ENCODE results near the gene MARK3.
"Not testable (repeated sequence)": the region's sequence is repeated elsewhere in the genome, so short reads cannot be mapped to it uniquely, and the experiment has no call there.

The MARK3 gene

DNA sequence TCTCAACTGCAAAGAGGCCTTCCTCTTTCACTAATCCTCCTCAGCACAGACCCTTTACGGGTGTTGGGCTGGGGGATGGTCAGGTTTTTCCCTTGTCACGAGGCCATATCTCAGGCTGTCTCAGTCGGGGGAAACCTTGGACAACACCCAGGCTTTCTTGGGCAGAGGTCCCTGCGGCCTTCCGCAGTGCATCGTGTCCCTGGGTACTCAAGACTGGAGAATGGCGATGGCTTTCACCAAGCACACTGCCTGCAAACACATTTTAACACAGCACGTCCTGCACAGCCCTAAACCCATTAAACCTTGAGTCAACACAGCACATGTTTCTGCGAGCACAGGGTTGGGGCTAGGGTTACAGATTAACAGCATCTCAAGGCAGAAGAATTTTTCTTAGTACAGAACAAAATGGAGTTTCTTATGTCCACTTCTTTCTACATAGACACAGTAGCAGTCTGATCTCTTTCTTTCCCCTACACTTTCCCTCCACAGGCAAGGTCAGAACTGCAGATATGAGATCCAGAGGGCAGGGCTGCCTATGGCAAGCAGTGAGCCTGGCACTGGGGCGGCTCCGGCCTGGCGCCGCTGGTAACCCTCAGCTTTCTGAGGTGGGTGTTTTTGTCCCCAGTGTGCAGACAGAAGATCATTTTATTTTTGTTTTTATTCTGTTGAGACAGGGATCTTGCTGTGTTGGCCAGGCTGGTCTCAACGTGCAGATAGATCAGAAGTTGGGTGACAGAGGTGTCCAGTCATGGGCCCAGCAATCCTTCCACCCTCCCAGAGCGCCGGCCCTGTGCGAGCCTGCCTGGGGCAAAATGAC is 140.4 kb downstream of the MARK3 start:
- DNase-seq (ENCODE audit: low read depth, low spot score) = not testable (repeated sequence)

DNA sequence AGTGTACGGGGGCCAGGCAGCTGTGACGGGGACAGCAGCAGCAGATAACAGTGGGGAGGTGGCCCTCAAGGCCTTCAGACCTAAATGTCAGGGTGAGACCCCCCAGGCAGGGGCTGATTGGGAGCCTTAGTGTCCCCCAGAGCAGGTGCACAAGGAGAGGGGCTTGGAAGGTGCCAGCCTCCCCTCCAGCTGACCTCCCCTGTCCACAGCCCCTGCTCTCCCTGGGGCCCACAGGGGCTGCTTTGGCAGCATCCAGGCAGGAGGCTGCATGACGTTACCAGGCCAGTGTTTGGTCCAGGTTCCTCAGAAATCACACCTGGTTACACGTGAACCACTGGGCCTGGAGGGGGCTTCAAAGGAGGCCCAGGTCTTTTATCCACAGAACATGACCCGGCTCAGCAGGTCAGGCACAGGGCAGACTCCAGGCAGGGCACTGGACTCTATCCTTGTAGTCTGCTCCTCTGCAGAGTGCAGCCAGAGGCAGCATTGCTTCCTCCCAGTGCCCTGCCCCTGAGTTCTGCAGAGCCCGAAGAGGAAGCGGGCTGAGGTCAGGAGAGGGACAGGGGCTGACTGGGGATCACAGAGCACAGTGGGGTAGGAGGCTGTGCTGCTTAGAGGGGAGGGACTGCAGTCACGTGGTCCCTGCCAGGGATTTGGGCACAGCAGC is 141.2 kb downstream of the MARK3 start:
- DNase-seq (ENCODE audit: low read depth, low spot score) = no peak

DNA sequence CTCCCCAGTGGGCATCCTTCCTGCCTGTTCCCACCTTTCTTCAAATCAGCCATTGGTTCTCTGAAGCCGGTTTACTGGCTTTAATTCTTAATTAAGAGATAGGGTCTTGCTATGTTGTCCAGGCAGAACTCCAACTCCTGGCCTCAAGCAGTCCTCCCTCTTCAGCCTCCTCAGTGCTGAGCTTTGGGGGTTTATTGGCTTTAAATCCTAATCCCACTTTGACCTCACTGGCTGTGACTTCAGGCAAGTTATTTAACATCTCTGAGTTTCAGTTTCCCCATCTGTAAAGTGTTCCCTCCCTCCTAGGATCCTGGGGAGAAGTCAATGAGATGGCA is 141.7 kb downstream of the MARK3 start:
- DNase-seq (ENCODE audit: low read depth, low spot score) = no peak

DNA sequence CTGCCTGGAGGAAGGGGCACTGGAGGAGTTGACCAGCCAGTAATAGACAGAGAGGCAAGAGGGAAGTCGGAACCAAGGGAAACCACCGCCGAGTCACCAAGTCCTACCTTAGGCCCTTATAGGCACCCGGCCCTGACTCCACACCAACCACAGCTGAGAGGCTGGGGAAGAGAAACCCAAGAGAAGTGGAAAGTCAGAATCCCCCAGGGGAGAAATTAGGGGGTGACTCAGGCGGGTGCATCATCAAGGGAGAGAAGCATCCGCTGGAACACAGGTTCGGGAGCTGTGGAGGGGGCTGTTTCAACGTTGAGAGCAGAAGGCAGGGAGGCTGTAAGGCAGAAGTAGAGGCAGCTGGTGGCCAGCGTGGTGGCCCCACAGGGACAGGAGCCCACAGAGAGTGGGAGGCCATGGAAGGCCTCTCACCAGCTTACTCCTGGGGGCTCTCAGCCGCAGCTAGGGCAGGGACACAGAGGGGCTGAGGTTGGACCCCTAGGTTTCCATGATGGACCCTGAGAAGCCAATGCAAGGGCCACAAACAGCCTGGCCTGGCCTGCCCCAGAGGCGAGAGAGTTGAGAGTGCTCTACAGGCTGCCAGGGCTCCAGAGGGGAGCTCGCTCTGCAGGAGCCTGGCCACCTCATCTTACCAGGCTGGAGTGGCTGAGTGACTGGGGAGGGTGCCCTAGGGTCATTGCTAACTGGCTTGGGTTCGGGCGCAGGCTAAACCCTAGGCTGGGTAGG is 142.4 kb downstream of the MARK3 start:
- no peak for DNase-seq (ENCODE audit: low read depth, low spot score)

DNA sequence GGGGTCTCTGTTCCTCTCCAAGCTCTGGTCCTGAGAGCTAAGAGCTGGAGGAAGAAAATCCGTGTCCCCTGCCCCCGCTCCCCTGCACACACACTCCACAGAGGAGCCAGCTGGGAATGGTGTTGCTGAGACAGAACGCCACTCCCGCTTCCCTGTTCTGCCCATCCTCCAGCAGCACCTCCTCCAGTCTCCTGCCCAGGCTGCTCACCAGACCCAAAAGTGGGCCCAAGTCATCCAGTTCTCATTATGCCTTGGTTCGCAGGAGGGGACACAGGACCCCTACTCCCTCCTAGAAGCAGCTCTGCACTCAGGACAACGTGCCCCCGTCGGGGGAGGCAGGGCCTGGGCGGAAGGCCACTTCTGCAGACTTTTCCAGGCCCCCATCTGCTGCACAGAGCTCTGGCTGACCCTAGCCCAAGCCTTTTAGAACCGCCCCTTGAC is 143.0 kb downstream of the MARK3 start:
- no peak for DNase-seq (ENCODE audit: low read depth, low spot score)

DNA sequence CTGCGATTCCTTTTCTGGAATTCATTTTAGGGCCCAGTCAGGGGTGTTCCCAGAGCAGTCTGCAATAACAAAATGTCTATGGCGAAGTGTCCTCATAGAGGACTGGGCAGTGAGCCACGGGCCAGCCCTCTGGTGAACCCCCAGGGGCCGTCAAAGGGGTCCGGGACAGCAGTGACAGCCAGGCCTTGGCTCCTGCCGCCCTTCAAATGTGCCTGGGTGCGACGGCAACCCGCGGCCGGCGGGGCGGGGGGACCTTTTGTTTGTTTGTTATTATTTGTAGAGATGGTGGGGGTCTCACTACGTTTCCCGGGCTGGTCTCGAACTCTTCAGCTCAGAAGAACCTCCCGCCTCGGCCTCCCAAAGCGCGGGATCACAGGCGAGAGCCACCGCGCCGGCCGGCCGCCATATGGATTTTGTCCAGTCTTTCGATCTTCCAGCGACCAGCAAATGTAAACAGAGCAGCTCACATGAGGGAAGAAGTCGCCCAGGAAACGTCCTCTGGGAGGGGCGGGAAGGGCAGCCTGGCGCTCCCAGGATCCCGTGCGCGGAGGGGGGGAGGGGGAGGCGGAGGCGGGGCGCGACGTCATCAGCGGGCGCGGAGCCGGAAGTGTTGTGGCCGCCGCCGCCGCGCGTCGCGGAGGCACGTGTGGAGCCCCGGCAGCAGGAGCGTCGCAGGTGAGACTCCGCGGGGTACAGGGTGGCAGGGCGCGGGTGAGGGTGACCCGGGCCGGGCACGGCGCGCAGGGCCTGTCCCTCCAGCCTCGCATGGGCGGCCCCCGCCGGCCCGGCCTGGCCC is 143.6 kb downstream of the MARK3 start, which contains the start of gene TRMT61A:
TSS of gene TRMT61A (plus strand) at position 610 of the 796 bp plus-strand sequence. CDS start 783 bp downstream, outside the sequence.
- peak; percentile 58 for DNase-seq (ENCODE audit: low read depth, low spot score)

DNA sequence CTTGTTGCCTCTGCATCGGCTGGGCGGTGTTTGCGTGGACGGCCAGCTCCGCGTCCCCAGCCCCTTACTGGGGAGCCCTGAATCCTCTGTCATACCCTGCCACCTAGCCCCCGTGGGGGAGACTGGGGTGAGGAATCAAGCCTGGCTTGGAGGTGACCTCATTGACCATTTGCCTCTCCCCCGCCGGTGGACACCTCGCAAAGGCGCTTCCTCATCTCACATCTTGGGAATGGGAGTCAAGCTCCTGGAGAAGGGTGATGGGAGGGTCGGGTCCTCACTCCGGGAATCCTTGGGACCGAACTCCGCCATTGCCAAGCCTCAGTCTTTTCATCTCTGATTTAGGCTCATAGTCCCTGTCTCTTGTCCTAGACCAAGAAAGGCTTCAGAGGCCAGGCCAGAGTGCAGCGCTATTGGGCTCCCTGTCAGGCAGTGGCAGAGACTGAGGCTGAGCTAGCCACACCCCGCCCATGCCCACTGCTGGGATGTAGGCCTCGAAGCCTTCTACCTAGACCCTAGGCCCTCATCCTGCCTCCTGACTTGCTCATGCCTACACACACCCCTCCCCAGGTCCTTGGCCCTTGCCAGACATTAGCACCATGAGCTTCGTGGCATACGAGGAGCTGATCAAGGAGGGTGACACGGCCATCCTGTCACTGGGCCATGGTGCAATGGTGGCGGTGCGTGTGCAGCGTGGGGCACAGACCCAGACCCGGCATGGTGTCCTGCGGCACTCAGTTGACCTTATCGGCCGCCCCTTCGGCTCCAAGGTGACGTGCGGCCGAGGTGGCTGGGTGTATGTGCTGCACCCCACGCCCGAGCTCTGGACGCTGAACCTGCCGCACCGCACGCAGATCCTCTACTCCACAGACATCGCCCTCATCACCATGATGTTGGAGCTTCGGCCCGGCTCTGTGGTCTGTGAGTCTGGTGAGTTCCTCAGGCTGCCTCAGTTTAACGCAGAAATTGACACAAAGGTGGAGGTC is 144.5 kb downstream of the MARK3 start:
- no peak for DNase-seq (ENCODE audit: low read depth, low spot score)

DNA sequence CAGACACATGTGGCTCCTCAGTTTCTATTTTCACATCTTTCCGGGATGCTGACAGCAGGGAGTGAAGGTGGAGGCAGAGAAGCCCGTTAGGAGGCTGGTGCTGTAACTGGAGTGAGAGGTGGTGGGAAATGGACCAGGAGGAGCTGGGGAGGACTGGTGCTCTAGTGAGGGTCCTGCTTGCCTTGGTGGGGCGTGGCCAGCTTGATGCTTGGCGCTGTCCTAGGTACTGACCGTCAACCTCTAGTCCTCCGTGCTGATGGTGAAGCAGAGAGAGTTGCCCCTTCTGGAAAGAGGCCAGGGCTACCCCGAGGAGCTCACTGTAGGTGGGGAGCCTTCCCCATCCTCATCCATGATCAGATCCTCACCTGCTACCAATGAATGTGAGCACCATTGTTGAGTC is 145.2 kb downstream of the MARK3 start:
- no peak for DNase-seq (ENCODE audit: low read depth, low spot score)

DNA sequence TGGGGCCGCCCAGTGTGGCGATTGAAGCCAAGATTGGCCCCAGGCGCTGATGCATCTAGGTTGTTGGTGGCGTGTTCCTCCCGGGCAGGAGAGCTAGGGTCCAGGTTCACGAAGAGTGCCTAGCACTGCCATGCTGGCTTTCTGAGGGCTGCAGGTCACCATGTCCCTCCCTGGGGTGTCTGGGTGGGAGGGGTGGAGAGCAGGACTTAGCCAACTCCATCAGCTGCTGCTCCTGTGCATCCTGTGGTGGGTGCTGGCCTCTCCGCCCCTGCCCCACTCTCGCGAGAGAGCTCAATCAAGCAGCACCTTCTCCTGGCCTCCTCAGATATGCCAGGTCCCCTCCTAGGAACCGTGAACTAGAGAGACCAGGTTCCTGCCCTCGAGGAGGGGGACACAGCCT is 145.6 kb downstream of the MARK3 start:
- no peak for DNase-seq (ENCODE audit: low read depth, low spot score)

DNA sequence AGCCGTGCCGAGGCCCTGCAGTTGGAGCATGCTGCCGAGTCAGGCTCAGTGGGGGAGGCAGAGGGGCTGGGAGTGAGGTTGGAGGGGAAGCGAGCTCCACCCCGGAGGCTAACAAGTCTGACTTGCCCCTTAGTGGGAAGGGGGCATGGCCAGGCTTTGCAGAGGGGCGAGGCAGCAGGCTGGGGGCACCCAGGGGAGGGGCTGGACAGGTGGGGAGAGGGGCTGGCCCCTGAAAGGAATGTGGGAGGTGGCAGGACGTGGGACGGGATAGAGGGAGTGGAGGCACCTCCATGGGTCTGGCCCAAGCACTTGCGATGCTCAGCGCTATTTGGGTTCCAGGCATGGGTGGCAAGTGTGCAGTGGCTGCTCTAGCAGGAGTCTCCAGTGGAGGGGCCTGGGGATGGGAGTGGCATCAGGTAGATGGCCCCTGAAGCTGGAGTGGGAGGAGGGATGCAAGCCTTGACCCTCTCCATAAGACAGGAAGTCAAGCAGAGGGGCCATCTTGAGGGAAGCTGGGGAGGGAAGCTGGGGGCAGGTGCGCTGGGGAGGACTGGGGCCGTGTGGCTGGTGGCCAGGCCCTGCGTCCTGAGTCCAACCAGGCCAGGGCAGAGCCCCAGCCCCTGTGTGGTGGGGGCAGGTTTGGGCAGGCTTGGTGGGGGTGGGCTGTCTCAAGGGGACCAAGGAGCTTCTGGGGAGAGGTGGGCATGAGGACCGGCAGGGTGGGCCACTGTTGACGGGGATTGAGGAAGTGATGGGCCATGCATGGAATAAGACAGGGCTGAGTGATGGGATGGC is 146.4 kb downstream of the MARK3 start:
- no peak for DNase-seq (ENCODE audit: low read depth, low spot score)

DNA sequence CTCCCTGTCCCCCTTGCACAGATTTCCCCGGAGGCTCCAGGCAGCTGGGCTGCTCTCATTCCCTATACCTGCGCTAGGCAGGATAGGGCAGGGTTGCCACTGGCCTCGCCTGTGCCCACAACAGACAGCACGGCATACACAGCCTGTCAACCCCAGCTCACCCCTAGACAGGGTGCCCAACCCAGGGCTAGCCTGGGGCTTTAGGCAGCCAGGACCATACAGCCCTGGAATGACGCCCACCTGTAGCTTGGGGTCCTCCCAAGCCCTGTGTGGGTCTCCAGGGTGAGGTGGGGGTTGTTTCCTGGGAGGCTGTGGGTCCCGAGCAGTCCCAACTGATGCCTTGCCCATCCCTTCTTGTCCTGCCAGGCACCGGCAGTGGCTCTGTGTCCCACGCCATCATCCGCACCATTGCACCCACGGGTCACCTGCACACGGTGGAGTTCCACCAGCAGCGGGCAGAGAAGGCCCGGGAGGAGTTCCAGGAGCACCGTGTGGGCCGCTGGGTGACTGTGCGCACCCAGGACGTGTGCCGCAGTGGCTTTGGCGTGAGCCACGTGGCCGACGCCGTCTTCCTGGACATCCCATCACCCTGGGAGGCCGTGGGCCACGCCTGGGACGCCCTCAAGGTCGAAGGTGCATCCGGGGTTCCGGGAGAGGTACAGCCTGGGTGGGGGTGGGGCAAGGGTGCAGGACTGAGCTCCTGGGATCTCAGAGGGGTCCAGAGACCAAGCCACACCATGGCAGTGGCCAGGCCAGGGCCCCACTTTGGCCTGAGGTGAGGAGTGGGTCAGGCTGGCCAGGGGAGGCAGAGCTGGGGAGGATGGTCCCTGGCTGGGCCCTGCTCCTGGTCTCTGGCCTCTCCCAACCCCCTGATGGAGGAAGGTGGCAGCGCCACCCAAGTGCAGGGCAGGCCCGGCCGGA is 147.3 kb downstream of the MARK3 start:
- no peak for DNase-seq (ENCODE audit: low read depth, low spot score)

DNA sequence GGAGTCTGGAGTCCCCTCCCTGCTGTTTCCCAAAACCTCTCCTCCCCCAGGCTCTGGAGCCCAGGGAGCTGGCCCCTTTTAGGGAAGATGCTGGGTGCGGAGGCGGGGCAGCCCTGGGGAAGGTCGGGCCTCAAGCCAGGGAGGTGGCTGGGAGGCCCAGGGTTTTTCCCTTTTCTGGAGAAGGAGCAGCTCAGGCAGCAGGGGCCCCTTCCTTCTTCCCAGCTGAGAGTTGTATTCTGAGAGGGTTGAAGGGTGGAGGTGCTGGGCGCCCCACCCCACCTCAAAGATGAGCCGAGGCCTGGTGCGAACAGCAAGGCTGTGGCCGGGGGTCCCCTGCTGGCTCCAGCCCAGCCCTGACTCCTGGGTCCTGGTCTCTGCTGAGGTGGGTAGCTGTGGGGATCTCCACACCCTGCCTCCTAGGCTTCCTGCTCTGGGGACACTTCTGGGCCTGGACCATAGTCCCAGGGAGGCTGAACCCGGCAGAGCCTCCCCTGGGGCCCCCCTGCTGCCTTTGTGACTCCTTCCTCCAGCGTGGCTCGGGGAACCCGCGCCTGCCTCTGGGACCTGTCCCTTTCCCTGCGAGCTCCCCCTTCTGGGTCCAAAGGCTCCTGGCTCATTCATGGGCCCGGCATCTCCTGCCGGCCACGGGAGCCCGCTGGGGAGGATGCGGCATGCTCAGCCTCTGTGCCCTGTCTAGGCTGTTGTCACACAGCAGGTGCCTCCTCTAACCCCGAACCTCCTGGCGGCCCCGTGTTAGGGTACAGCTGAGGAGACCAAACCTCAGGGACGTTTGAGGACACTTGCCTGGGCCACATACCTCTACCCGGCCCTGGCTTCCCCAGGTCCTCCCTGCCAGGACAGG is 148.2 kb downstream of the MARK3 start:
- no peak for DNase-seq (ENCODE audit: low read depth, low spot score)

DNA sequence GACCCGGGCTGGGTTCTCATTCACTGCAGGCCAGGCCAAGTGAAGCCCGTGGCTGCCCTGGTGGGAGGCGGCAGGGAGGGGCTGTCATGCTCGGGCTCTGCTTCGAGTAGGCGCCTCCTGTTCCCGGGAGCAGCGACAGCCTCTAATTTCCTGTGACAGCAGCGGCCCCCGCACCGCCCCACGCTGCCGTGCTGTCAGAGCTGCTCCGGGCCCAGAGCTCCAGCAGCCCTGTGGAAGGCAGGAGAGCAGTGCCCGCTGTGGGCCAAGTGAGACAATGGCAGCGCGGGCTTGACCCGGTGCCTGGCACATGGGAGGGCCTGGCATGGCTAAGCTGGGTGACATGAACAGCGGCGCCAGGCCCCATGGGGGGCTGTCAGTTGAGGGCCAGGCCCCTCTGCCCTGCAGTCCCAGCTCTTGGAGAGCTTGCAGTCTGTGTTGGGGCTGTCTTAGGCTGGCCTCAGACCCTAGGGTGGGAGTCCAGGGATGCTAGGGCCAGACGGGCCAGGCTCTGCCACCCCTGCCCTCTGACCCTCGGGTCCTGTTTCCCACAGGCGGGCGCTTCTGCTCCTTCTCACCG is 148.9 kb downstream of the MARK3 start:
- no peak for DNase-seq (ENCODE audit: low read depth, low spot score)

DNA sequence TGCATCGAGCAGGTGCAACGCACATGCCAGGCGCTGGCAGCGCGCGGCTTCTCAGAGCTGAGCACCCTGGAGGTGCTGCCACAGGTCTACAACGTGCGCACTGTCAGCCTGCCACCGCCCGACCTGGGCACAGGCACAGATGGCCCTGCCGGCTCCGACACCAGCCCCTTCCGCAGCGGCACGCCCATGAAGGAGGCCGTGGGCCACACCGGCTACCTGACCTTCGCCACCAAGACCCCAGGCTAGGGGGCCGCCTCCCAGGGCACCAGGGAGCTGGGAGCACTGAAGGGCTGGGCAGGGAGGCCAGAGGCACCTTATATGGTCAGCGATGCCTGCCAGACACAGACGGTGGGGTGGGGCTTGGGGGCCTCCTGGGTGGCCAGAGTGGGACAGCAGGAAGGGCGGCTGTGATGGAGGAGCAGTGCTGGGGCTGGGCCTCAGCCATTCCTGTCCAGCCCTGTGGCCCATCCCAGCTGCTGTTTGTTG is 149.4 kb downstream of the MARK3 start:
- no peak for DNase-seq (ENCODE audit: low read depth, low spot score)

DNA sequence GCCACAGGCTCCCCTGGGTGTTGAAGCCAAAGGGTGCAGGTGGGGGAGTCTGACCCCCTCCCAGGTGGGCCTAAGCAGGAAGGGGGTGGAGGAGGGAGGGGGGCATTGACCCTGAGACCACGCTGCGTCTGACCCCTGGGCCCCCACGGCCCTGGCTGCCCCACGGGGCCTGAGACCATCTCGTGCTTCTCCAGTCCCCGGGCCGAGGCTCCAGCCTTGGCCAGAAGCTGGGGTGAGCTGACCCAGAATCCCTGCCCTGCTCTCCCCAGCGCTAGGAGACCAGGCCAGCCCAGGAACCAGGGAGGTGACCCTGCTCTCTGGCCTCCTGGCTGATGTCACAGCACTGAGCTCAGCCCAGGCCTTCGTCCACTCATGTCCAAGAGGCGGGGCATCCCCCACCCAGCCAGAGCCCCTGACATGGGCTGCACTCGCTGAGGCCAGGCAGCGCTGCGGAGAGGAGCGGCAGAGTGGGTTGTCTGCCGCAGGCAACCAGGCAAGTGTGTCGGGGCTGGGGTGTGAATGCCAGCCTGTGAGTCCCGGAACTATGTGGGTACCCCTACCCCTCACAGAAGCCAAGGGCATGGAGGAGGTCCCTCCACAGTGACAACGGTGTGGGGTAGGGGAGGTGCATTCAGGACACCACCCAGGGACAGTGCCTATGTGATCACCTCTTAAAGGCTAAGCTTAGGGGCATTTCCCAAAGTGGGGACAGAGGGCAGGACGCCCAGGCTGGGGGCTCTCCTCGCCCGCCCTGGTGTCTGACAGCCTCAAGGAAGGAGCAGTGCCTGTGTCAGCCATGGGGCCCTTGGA is 150.1 kb downstream of the MARK3 start:
- DNase-seq (ENCODE audit: low read depth, low spot score) = no peak

DNA sequence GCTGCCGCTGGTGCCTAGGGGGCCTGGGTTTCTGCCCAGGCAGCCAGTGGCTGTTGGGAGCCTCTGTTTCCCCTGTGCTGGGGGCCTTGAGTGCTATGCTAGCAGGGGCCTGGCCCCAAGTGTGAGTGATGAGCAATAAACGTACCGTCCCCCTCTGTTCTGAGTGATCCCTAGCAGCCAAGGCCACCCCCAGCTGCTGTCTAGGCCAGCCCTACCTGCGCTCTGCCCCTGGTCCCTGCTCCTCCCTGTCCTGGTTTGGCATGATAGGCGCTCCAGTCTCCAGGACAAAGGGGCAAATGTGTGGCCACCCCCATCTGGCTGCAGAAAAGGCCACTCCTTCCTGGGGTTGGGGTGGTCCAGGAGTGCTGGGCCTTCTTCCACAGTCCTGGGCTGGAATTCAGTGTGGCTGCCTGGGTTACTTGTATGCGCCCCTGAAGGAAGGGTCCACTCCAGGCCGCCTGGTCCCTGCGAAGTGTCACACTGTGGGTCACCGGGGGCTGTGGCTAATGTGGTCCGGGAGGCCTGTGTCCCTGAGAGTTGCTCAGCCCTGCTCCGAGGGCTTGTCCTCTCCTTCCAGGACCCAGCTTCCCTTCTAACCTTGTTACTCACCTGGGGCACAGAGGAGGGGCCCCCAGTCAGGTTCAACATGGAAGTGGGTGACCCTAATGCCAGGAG is 150.8 kb downstream of the MARK3 start:
- no peak for DNase-seq (ENCODE audit: low read depth, low spot score)
